Smooth muscle cell (in vitro differentiated cells): ENCODE data around the gene PRKCQ. TPM values are rescaled to one million over a fixed set of nuclear protein-coding genes. Genes with fewer than 3 reads are reported as not detected.

Experiments
- DNase-seq: peaks from one replicate; lab custom pipeline; 2025; ENCODE audit not compliant: unreplicated experiment; lab: John Stamatoyannopoulos, UW
- H2AFZ ChIP-seq: fragments of 200-600 bp; sonication (generic); 2 replicates; pipeline ENCODE4 v1.6.0; 2016; ENCODE audit warnings: antibody characterized with exemption, low read depth, mild to moderate bottlenecking
- H3F3A ChIP-seq: fragments of 200-600 bp; sonication (generic); 2 replicates; pipeline ENCODE4 v1.6.0; 2017; ENCODE audit warnings: antibody characterized with exemption, low read depth
- H3K27ac ChIP-seq: fragments of 200-600 bp; sonication (generic); 2 replicates; pipeline ENCODE4 v1.5.1; 2016; ENCODE audit warnings: low read depth, mild to moderate bottlenecking
- H3K27me3 ChIP-seq: fragments of 200-600 bp; sonication (generic); 2 replicates; pipeline ENCODE4 v1.6.1; 2016; ENCODE audit warnings: low read depth, mild to moderate bottlenecking
- H3K36me3 ChIP-seq: fragments of 200-600 bp; sonication (generic); 2 replicates; pipeline ENCODE4 v1.5.1; 2016; ENCODE audit warnings: low read depth
- H3K4me1 ChIP-seq: fragments of 200-600 bp; sonication (generic); 2 replicates; pipeline ENCODE4 v1.5.1; 2016; ENCODE audit warnings: low read depth
- H3K4me2 ChIP-seq: fragments of 200-600 bp; sonication (generic); 2 replicates; pipeline ENCODE4 v1.6.0; 2016; ENCODE audit warnings: mild to moderate bottlenecking
- H3K4me3 ChIP-seq: fragments of 200-600 bp; sonication (generic); 2 replicates; pipeline ENCODE4 v1.5.1; 2016; ENCODE audit warnings: mild to moderate bottlenecking
- H3K79me2 ChIP-seq: fragments of 200-600 bp; sonication (generic); 2 replicates; pipeline ENCODE4 v1.6.0; 2016; ENCODE audit warnings: low read depth, mild to moderate bottlenecking
- H3K9ac ChIP-seq: fragments of 200-600 bp; sonication (generic); 2 replicates; pipeline ENCODE4 v1.6.0; 2016; ENCODE audit warnings: low read depth
- H3K9me3 ChIP-seq: fragments of 200-600 bp; sonication (generic); replicated peaks from 2 replicates; pipeline ENCODE4 v1.5.1; 2016; ENCODE audit warnings: low read depth
- H4K20me1 ChIP-seq: fragments of 200-600 bp; sonication (generic); 2 replicates; pipeline ENCODE4 v1.6.0; 2016; ENCODE audit warnings: low read depth
- CTCF ChIP-seq: fragments of 200-600 bp; sonication (generic); IDR thresholded peaks from 2 replicates; pipeline ENCODE4 v1.5.1; 2017; ENCODE audit warnings: borderline replicate concordance, mild to moderate bottlenecking, antibody characterized with exemption; ENCODE audit not compliant: insufficient read depth, poor library complexity, severe bottlenecking
- WGBS: methylation state at CpG from one replicate; pipeline ENCODE4 v1.1.7; 2016; ENCODE audit warnings: low lambda C conversion rate; 5-methylcytosine and 5-hydroxymethylcytosine counted together
- polyA plus RNA-seq: library from polyadenylated mRNA; unstranded; fragments of >200 nt; fragmentation: Nextera tagmentation; extraction: Ambion mirVana; gene quantifications from 2 replicates; pipeline ENCODE4 v1.2.1, GENCODE V29; 2016
- total RNA-seq: library from RNA; depleted of rRNA; stranded (reverse); fragments of >200 nt; gene quantifications from 2 replicates; pipeline ENCODE4 v1.2.3, GENCODE V29; 2014

Gene PRKCQ
- total and polyA plus RNA-seq, 2 experiments from 2014 or later, result 0.27 to 0.38 TPM

- H3K4me1 ChIP-seq, result no peaks in the 10 kb centered on the region
- H3K9me3 ChIP-seq, result no peaks in the 10 kb centered on the region
- no peaks in the 10 kb centered on the region for H3K36me3 ChIP-seq
- H3K9ac ChIP-seq, result no peak overlapping the region
- H3K27ac ChIP-seq, result no peak overlapping the region
- H4K20me1 ChIP-seq, result no peaks in the 10 kb centered on the region
- H3K27me3 ChIP-seq, result no peaks in the 10 kb centered on the region
- no peak overlapping the region for H2AFZ ChIP-seq
- no peak overlapping the region for H3K4me3 ChIP-seq
- no peak for DNase-seq
- WGBS, result 91% methylated on average over 2 of the region's 2 CpGs
- no peak overlapping the region for H3K4me2 ChIP-seq
- no peaks in the 10 kb centered on the region for H3F3A ChIP-seq
- no peaks in the 10 kb centered on the region for H3K79me2 ChIP-seq
- no peak for TF ChIP-seq CTCF
These were observed 81.3 kb downstream of the PRKCQ start for GRCh38 chr10:6498771-6499170.

- Histone ChIP-seq H3F3A (no peaks in the 10 kb centered on the region), H2AFZ (no peak overlapping the region), H3K36me3 (no peaks in the 10 kb centered on the region), H3K9ac (no peak overlapping the region), H3K27me3 (no peaks in the 10 kb centered on the region), H3K79me2 (no peaks in the 10 kb centered on the region), H3K4me1 (no peaks in the 10 kb centered on the region), H3K9me3 (no peaks in the 10 kb centered on the region), H3K4me3 (no peak overlapping the region), H4K20me1 (no peaks in the 10 kb centered on the region), H3K27ac (no peak overlapping the region), H3K4me2 (no peak overlapping the region)
- 71% methylated on average over 4 of the region's 4 CpGs for WGBS
- no peak for TF ChIP-seq CTCF
- DNase-seq, result no peak
These were observed 82.5 kb downstream of the PRKCQ start for GRCh38 chr10:6497620-6498019.

- no peak overlapping the region for H3K9ac ChIP-seq
- no peaks in the 10 kb centered on the region for H3K9me3 ChIP-seq
- no peaks in the 10 kb centered on the region for H3F3A ChIP-seq
- H3K36me3 ChIP-seq, result no peaks in the 10 kb centered on the region
- no peak overlapping the region for H3K27ac ChIP-seq
- no peaks in the 10 kb centered on the region for H3K27me3 ChIP-seq
- no peak overlapping the region for H3K4me3 ChIP-seq
- H3K4me1 ChIP-seq, result no peaks in the 10 kb centered on the region
- no peak for TF ChIP-seq CTCF
- H2AFZ ChIP-seq, result no peak overlapping the region
- H3K79me2 ChIP-seq, result no peaks in the 10 kb centered on the region
- DNase-seq, result no peak
- 89% methylated on average over 13 of the region's 13 CpGs for WGBS
- H4K20me1 ChIP-seq, result no peaks in the 10 kb centered on the region
- H3K4me2 ChIP-seq, result no peak overlapping the region
These were observed 85.0 kb downstream of the PRKCQ start for GRCh38 chr10:6494936-6495592.

GRCh38 chr10:6494442-6494819, 85.6 kb downstream of the PRKCQ start:
- no peak overlapping the region for H2AFZ ChIP-seq
- H3F3A ChIP-seq, result no peaks in the 10 kb centered on the region
- H3K9me3 ChIP-seq, result no peaks in the 10 kb centered on the region
- no peaks in the 10 kb centered on the region for H3K4me1 ChIP-seq
- H3K27me3 ChIP-seq, result no peaks in the 10 kb centered on the region
- no peak overlapping the region for H3K4me3 ChIP-seq
- WGBS, result 95% methylated on average over 2 of the region's 2 CpGs
- H3K36me3 ChIP-seq, result no peaks in the 10 kb centered on the region
- H4K20me1 ChIP-seq, result no peaks in the 10 kb centered on the region
- H3K9ac ChIP-seq, result no peak overlapping the region
- no peak for TF ChIP-seq CTCF
- no peak overlapping the region for H3K4me2 ChIP-seq
- no peak overlapping the region for H3K27ac ChIP-seq
- no peaks in the 10 kb centered on the region for H3K79me2 ChIP-seq
- DNase-seq, result no peak
